Pancreas (tissue), 10 donors: ENCODE results near the gene C9orf43. TPM values are rescaled to one million over a fixed set of nuclear protein-coding genes. Genes with fewer than 3 reads are reported as not detected.

Experiments
- ATAC-seq, 4 donors: fragments of 200-7000 bp; cut with Tn5 transposase; one replicate each; pipeline versions ENCODE4 v1.8.0 to v1.9.1; 2020; ENCODE audit warnings: mild to moderate bottlenecking in 4 of 4, moderate library complexity in 4 of 4
- DNase-seq, 6 donors: peaks; one replicate each; pipeline ENCODE4 v3.0.0-alpha.2; 2020
- FAIRE-seq: peaks from 2 replicates; lab custom pipeline; 2012; peaks lifted over from hg19 to GRCh38; lab: Jason Lieb, UNC
- H3K27ac ChIP-seq, 4 donors: fragments of 200-600 bp; sonication (generic); 1 replicate in 3 of 4; 2 replicates in 1 of 4; pipeline versions ENCODE4 v1.5.0 to v1.8.0; 2020
- H3K27me3 ChIP-seq, 4 donors: fragments of 200-600 bp; one replicate each; pipeline ENCODE4 v1.8.0; 2021
- H3K36me3 ChIP-seq, 3 donors: fragments of 200-600 bp; sonication (generic) in 1 of 3; one replicate each; pipeline versions ENCODE4 v1.5.0 to v1.8.0; 2020 to 2021
- H3K4me1 ChIP-seq, 3 donors: fragments of 200-600 bp; one replicate each; pipeline ENCODE4 v1.8.0; 2021
- H3K4me3 ChIP-seq, 4 donors: fragments of 200-600 bp; sonication (generic) in 2 of 4; one replicate each; pipeline versions ENCODE4 v1.5.0 to v1.8.0; 2020 to 2021
- H3K9me3 ChIP-seq, 4 donors: fragments of 200-600 bp; one replicate each; pipeline ENCODE4 v1.8.0; 2021
- CTCF ChIP-seq, 4 donors: fragments of 200-600 bp; sonication (generic) in 3 of 4; IDR thresholded peaks; one replicate each; pipeline versions ENCODE4 v1.5.0 to v1.8.0; 2021; ENCODE audit warnings: antibody characterized with exemption in 4 of 4
- whole genome bisulfite sequencing, 2 donors: extraction: QIAGEN DNeasy Blood & Tissue Kit; methylation state at CpG; one replicate each; pipeline ENCODE4 v1.1.7; 2013; 5-methylcytosine and 5-hydroxymethylcytosine counted together
- intact Hi-C, 3 donors: fragments of 100-400 bp; cut with DNase I; formaldehyde crosslinking; loops; one replicate each; pipeline versions ENCODE4 v1.11.1 to v1.14.2; 2022
- polyA plus RNA-seq, 2 donors: library from polyadenylated mRNA; stranded (reverse); fragments of 200-250 nt; gene quantifications; one replicate each; pipeline ENCODE4 v1.2.3, GENCODE V29; 2013
- total RNA-seq, 6 donors: library from RNA; stranded (reverse); fragmentation: NEBNext Ultra II Directional in 4 of 6; extraction: Animal tissue kit (Norgen Biotek cat#: 25700) in 4 of 6; gene quantifications; one replicate each; pipeline versions ENCODE4 v1.2.1 to v1.2.4, GENCODE V29; 2021 to 2023
- donor health status: healthy with polysubstance abuse.
- donor health status: DM: no; HTN: no; CAD: no; lungs with moderate emphysema.
- donor health status: DM: no; HTN: no; CAD: no.
- donor health status: control.
- donor health status: control.
- donor health status: Bipolar disorder and iron deficiency.
- donor health status: DM: yes; HTN: yes; CAD: no.
- donor health status: DM: no; HTN: no; CAD: no.
- donor health status: DM: no; HTN: no; CAD: no.
- donor health status: DM: yes; HTN: yes; CAD: no.

C9orf43 gene
- total and polyA plus RNA-seq, 8 donors, result 0.18 to 1.5 (median 0.49) TPM

- TF ChIP-seq CTCF (IDR thresholded peaks at IDR 0.05), result no peak
- H3K27ac ChIP-seq, result no peak overlapping the region
- DNase-seq (no peak), FAIRE-seq (no peak), ATAC-seq (no peak)
- H3K4me3 ChIP-seq, result no peak overlapping the region
- peaks cover 25 to 28% (median 25%) of the 10 kb centered on the region in 3 donors for H3K4me1 ChIP-seq
- H3K9me3 ChIP-seq, result no peaks in the 10 kb centered on the region
- intact Hi-C loops, result no loop called here
- H3K27me3 ChIP-seq, result no peaks in the 10 kb centered on the region
- H3K36me3 ChIP-seq, result peaks cover 0 to 4% (median 0%) of the 10 kb centered on the region in 3 donors
- 83 to 84% methylated on average over 5 of the region's 5 CpGs for WGBS, 2 donors
Measured at GRCh38 chr9:113368348-113368981, 42.1 kb upstream of the C9orf43 start.

- intact Hi-C loops, result no loop called here
- no peak for FAIRE-seq
- H3K4me1 ChIP-seq, result peaks cover 27 to 31% (median 30%) of the 10 kb centered on the region in 3 donors
- H3K9me3 ChIP-seq, result no peaks in the 10 kb centered on the region
- DNase-seq, result peak; percentile 77 to 91 (median 82)
- 42 to 50% methylated on average over 13 of the region's 13 CpGs for WGBS, 2 donors
- H3K4me3 ChIP-seq, result no peak overlapping the region
- H3K27me3 ChIP-seq, result no peaks in the 10 kb centered on the region
- peak; percentile 70 to 87 (median 82) for ATAC-seq
- peaks cover 0 to 11% (median 0%) of the 10 kb centered on the region in 3 donors for H3K36me3 ChIP-seq
- H3K27ac ChIP-seq, result peak overlapping the region in 2 of 4 donors; percentile 39 to 45
- TF ChIP-seq CTCF (IDR thresholded peaks at IDR 0.05), result no peak
Measured at GRCh38 chr9:113368982-113369854, 41.3 kb upstream of the C9orf43 start.

GRCh38 chr9:113369855-113370140 is 40.7 kb upstream of the C9orf43 start:
- Histone ChIP-seq H3K9me3 (no peaks in the 10 kb centered on the region), H3K36me3 (peaks cover 0 to 15% (median 0%) of the 10 kb centered on the region in 3 donors), H3K4me1 (peaks cover 27 to 33% (median 33%) of the 10 kb centered on the region in 3 donors), H3K4me3 (no peak overlapping the region), H3K27ac (peak overlapping the region in 2 of 4 donors; percentile 39 to 45), H3K27me3 (no peaks in the 10 kb centered on the region)
- ATAC-seq (no peak), FAIRE-seq (no peak), DNase-seq (no peak)
- no peak for TF ChIP-seq CTCF (IDR thresholded peaks at IDR 0.05)
- intact Hi-C loops, result no loop called here
- 49 to 59% methylated on average over 11 of the region's 11 CpGs for WGBS, 2 donors

- Histone ChIP-seq H3K27ac (peak overlapping the region in 3 of 4 donors; percentile 18 to 51 (median 41)), H3K9me3 (no peaks in the 10 kb centered on the region), H3K4me3 (no peak overlapping the region), H3K36me3 (peaks cover 0 to 15% (median 0%) of the 10 kb centered on the region in 3 donors), H3K4me1 (peaks cover 27 to 38% (median 36%) of the 10 kb centered on the region in 3 donors), H3K27me3 (no peaks in the 10 kb centered on the region)
- no peak for TF ChIP-seq CTCF (IDR thresholded peaks at IDR 0.05)
- WGBS, 2 donors, result 29 to 44% methylated on average over 8 of the region's 8 CpGs
- intact Hi-C loops, result no loop called here
- ATAC-seq, result peak in 2 of 4 donors; percentile 7 to 18
- DNase-seq, result peak in 4 of 6 donors; percentile 41 to 64 (median 58)
- no peak for FAIRE-seq
Measured at GRCh38 chr9:113370806-113371325, 39.7 kb upstream of the C9orf43 start.
